GM23248 (cell line): ENCODE data around the gene KBTBD6.

Experiments used
- EZH2 ChIP-seq: fragments of 200-600 bp; sonication (generic); IDR thresholded peaks from 2 replicates; pipeline ENCODE4 v1.6.1; 2018; ENCODE audit warnings: antibody characterized with exemption, mild to moderate bottlenecking; ENCODE audit not compliant: insufficient read depth, poor library complexity, severe bottlenecking
- EZH2phosphoT487 ChIP-seq: fragments of 200-600 bp; sonication (generic); IDR thresholded peaks from 2 replicates; pipeline ENCODE4 v1.6.1; 2018; ENCODE audit warnings: antibody characterized with exemption, moderate library complexity, mild to moderate bottlenecking, low read depth; ENCODE audit not compliant: insufficient read depth

DNA sequence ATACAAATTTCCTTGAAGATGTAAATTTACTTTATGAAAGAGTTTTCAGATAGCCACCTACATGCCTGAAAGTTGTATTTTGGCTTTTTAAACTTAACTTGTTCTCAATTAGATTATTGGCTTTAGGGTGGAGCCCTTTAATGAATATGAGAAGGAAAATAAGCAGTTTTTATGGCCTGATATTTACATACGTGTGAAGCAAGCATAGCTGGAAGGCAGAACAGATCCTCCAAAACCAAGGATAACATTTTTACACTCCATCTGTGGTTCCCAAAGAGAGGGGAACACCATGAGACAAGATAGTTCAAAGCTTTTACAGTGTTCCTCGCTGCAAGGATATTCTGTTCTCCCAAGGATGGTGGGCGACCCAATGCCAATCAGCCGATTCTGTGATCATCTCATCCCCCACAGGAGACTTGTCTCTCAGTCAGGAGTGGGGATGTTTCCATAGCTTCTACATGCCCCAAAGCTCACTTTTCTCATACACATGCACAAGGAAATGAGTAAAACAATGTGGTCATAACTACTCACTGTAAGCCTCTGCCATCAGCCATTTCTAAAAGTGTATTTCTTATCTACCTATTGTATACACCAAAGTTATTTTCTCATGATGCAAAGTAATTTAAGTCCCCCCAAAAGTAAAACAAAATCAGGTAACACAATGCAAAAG lies 24.6 kb upstream of the KBTBD6 start:
- TF ChIP-seq EZH2phosphoT487 (no peak), EZH2 (no peak)
